ENCODE data around the gene BMPR2.

- no peak for TF ChIP-seq POLR2AphosphoS5 (IDR thresholded peaks at IDR 0.05)
- no peak for TF ChIP-seq CTCF (IDR thresholded peaks at IDR 0.05)
Measured at GRCh38 chr2:202382684-202383083, 6.6 kb downstream of the BMPR2 start.

Data from breast epithelium (tissue), 3 donors.